Measurements from ENCODE around the gene GDPD2. TPM values are rescaled to one million over a fixed set of nuclear protein-coding genes. Genes with fewer than 3 reads are reported as not detected.
"Not testable (repeated sequence)": the region's sequence is repeated elsewhere in the genome, so short reads cannot be mapped to it uniquely, and the experiment has no call there.

Gene GDPD2
- not detected for total RNA-seq
- long read RNA-seq: 0 reads

- intact Hi-C loops (cut with micrococcal nuclease): no loop called here
- ATAC-seq (peak; percentile 83), DNase-seq (no peak)
Measured at GRCh38 chrX:70422851-70423341, at the start of gene GDPD2. Gene GDPD2 (plus strand): TSS chrX:70423314. CDS start chrX:70424985, 1,671 bp downstream.

GRCh38 chrX:70386235-70386634, 36.9 kb upstream of the GDPD2 start:
- intact Hi-C loops (cut with micrococcal nuclease): no loop called here
- DNase-seq (no peak), ATAC-seq (no peak)

GRCh38 chrX:70398899-70399298, 24.2 kb upstream of the GDPD2 start:
- intact Hi-C loops (cut with micrococcal nuclease): no loop called here
- DNase-seq: no peak
- no peak for ATAC-seq

GRCh38 chrX:70400181-70400580, 22.9 kb upstream of the GDPD2 start:
- intact Hi-C loops (cut with micrococcal nuclease); DNase-seq; ATAC-seq: not testable (repeated sequence)

- ATAC-seq: no peak
- no peak for DNase-seq
- intact Hi-C loops (cut with micrococcal nuclease): no loop called here
Measured at GRCh38 chrX:70402721-70403120, 20.4 kb upstream of the GDPD2 start.

GRCh38 chrX:70405003-70405402, 18.1 kb upstream of the GDPD2 start:
- DNase-seq (no peak), ATAC-seq (no peak)
- intact Hi-C loops (cut with micrococcal nuclease): no loop called here

- ATAC-seq (no peak), DNase-seq (no peak)
- intact Hi-C loops (cut with micrococcal nuclease): no loop called here
Measured at GRCh38 chrX:70410921-70411320, 12.2 kb upstream of the GDPD2 start.

GRCh38 chrX:70411475-70411874, 11.6 kb upstream of the GDPD2 start:
- intact Hi-C loops (cut with micrococcal nuclease): no loop called here
- ATAC-seq (no peak), DNase-seq (no peak)

GRCh38 chrX:70421618-70422017, 1.5 kb upstream of the GDPD2 start:
- ATAC-seq (no peak), DNase-seq (no peak)
- intact Hi-C loops (cut with micrococcal nuclease): no loop called here

- no peak for DNase-seq
- ATAC-seq: no peak
- intact Hi-C loops (cut with micrococcal nuclease): no loop called here
Measured at GRCh38 chrX:70423936-70424675, 992 bp downstream of the GDPD2 start.

GRCh38 chrX:70424801-70425200, 1.7 kb downstream of the GDPD2 start:
- intact Hi-C loops (cut with micrococcal nuclease): no loop called here
- DNase-seq (no peak), ATAC-seq (no peak)

- intact Hi-C loops (cut with micrococcal nuclease): no loop called here
- DNase-seq: no peak
- no peak for ATAC-seq
Measured at GRCh38 chrX:70426286-70427278, 3.5 kb downstream of the GDPD2 start.

- ATAC-seq: no peak
- no peak for DNase-seq
- intact Hi-C loops (cut with micrococcal nuclease): no loop called here
Measured at GRCh38 chrX:70427365-70427764, 4.3 kb downstream of the GDPD2 start.

GRCh38 chrX:70429759-70430158, 6.6 kb downstream of the GDPD2 start:
- DNase-seq (no peak), ATAC-seq (no peak)
- intact Hi-C loops (cut with micrococcal nuclease): no loop called here

- intact Hi-C loops (cut with micrococcal nuclease): no loop called here
Measured at GRCh38 chrX:70432936-70433847, 10.1 kb downstream of the GDPD2 start.

GRCh38 chrX:70433848-70434351, 10.8 kb downstream of the GDPD2 start:
- DNase-seq (peak; percentile 80), ATAC-seq (peak; percentile 78)
- intact Hi-C loops (cut with micrococcal nuclease): no loop called here

More at GRCh38 chrX:70432936-70433847, 10.1 kb downstream of the GDPD2 start:
- DNase-seq (no peak), ATAC-seq (no peak)

- peak; percentile 95 for ATAC-seq
- DNase-seq: peak; percentile 90
- intact Hi-C loops (cut with micrococcal nuclease): no loop called here
Measured at GRCh38 chrX:70434352-70434866, 11.3 kb downstream of the GDPD2 start.

GRCh38 chrX:70434914-70435586, 11.9 kb downstream of the GDPD2 start:
- DNase-seq (peak; percentile 53), ATAC-seq (peak; percentile 74)
- intact Hi-C loops (cut with micrococcal nuclease): no loop called here
